ENCODE results near the gene DNM3.

DNM3 gene

GRCh38 chr1:172184506-172185191, 343.4 kb downstream of the DNM3 start:
- H3K4me3 ChIP-seq (replicated peaks; ENCODE audit: low read depth, low read length) = no peak overlapping the region
- TF ChIP-seq CTCF (IDR thresholded peaks at IDR 0.05; ENCODE audit: low read length, missing control alignments) = no peak
- DNase-seq (ENCODE audit: low read depth) = no peak

- no peak for TF ChIP-seq CTCF (IDR thresholded peaks at IDR 0.05; ENCODE audit: low read length, missing control alignments)
- H3K4me3 ChIP-seq (replicated peaks; ENCODE audit: low read depth, low read length) = no peak overlapping the region
- peak; percentile 7 for DNase-seq (ENCODE audit: low read depth)
These were observed 343.9 kb downstream of the DNM3 start for GRCh38 chr1:172185211-172185610.

DNA sequence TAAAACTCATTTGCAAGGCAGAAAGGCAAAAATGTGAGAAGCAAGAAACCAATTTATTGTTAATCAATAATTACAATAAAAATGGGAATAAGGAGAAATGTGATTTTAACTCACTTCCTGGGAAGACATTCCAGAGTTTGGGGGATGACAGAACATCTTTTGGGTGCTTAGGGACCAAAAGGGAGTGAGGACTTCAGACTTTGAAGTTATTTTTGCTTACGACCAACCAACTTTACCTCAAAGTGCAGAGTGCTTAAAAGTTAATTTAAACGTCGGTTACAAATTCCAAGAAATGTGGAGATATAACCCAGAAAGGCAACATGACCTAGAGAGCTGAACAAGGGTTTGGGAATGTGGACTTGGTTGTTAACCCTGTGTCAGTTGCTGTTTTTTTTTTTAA, 344.7 kb downstream of the DNM3 start:
- no peak overlapping the region for H3K4me3 ChIP-seq (replicated peaks; ENCODE audit: low read depth, low read length)
- TF ChIP-seq CTCF (IDR thresholded peaks at IDR 0.05; ENCODE audit: low read length, missing control alignments) = no peak
- no peak for DNase-seq (ENCODE audit: low read depth)

DNA sequence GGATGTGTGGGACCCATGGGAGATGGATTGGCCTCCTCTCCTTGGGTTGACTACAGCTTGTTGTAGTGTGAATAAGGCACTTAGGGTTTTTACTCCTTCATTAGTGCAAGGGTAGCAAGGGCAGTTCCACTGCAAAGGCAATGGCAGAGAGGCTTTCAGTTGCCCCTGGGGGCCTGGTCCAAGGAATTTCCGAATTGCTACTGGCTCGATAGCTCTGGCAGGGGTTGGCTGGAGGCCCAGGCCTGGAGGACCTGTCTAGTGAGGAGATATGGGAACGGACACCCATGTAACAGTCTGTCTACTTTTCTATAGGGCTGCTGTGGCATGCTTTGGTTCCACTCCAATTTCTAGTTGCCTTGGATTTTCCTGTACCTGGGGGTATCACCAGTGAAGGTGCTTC, 360.3 kb downstream of the DNM3 start:
- DNase-seq (ENCODE audit: low read depth) = no peak
- no peak overlapping the region for H3K4me3 ChIP-seq (replicated peaks; ENCODE audit: low read depth, low read length)
- no peak for TF ChIP-seq CTCF (IDR thresholded peaks at IDR 0.05; ENCODE audit: low read length, missing control alignments)

GRCh38 chr1:172203135-172203823, 362.0 kb downstream of the DNM3 start:
- no peak for DNase-seq (ENCODE audit: low read depth)
- no peak overlapping the region for H3K4me3 ChIP-seq (replicated peaks; ENCODE audit: low read depth, low read length)
- TF ChIP-seq CTCF (IDR thresholded peaks at IDR 0.05; ENCODE audit: low read length, missing control alignments) = no peak

GRCh38 chr1:172203902-172204301, 362.6 kb downstream of the DNM3 start:
- DNase-seq (ENCODE audit: low read depth) = no peak
- no peak for TF ChIP-seq CTCF (IDR thresholded peaks at IDR 0.05; ENCODE audit: low read length, missing control alignments)
- H3K4me3 ChIP-seq (replicated peaks; ENCODE audit: low read depth, low read length) = no peak overlapping the region

GRCh38 chr1:172206256-172206655, 365.0 kb downstream of the DNM3 start:
- H3K4me3 ChIP-seq (replicated peaks; ENCODE audit: low read depth, low read length) = no peak overlapping the region
- DNase-seq (ENCODE audit: low read depth) = no peak
- TF ChIP-seq CTCF (IDR thresholded peaks at IDR 0.05; ENCODE audit: low read length, missing control alignments) = no peak
